LHCN-M2 (cell line): ENCODE results near the gene SLC5A10. TPM values are rescaled to one million over a fixed set of nuclear protein-coding genes. Genes with fewer than 3 reads are reported as not detected.
A peak's percentile ranks its signal among the peaks of the same experiment; 100 is the strongest.
"Not testable (repeated sequence)": the region's sequence is repeated elsewhere in the genome, so short reads cannot be mapped to it uniquely, and the experiment has no call there.

ENCODE experiments used
- DNase-seq: peaks from one replicate; pipeline ENCODE4 v3.0.0-alpha.2; 2012; ENCODE audit warnings: low read depth
- total RNA-seq: library from RNA; depleted of rRNA; stranded (reverse); fragments of >200 nt; gene quantifications from 2 replicates; pipeline ENCODE4 v1.2.3, GENCODE V29; 2014

SLC5A10 gene
- total RNA-seq, 1 experiment from 2014 or later = not detected

DNA sequence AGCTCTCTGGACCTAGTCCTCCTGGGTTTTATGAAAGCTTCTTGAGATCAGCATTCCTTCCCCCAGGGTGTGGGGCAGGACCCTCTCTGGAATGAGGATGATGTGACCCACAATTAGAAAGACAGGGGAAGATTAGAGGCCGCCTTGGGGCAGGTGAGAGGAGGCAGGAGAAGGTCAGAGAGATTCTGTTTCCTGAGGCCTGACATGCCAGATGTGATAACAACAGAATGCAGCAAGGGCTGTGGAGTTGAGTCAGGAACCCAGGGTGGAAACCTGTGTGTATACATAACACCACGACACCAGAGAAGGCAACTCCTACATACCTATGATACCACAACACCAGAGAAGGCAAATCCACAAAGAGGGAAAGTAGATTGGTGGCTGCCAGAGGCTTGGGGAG lies 5.4 kb upstream of the SLC5A10 start:
- DNase-seq = no peak

DNA sequence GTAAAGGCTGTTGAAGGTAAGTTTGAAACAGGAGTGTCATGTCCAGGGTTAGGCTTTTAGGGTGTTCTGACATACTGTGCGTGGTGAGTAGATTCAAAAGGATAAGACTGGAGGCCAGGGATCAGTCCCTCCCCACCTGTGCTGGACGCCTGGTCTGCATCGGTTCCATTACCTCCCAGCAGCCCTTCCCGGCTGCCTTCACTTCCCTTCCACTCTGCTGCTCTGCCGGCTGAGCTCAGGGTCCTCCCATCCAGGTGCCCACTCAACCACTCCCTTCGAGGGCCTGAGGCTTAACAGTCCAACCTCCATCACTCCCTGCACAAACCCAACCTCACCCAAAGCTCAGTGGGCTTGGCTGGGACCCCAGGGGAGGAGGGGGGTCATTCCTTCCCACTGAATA lies 4.1 kb upstream of the SLC5A10 start:
- DNase-seq = no peak

DNA sequence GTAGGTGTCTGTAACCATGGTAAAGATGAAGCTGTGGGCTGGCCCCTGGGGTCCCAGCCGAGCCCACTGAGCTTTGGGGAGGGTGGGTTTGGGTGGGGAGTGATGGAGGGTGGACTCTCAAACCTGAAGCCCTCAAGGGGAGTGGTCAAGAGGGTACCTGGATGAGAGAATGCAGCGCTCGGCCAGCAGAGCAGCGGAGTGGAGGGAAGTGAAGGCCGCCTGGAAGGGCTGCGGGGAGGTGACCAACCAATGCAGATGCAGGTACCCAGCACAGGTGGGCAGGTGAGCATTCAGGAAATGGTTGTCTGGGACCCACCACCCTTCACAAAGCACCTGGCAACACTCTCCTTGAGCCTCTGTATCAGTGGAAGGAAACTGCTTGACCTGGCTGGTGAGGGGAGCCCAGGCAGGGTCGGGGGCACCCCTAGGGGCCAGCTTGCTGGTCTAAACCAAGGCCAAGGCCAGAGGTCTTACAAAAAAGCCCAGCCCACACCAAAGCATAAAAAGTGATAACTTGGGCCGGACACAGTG lies 3.4 kb upstream of the SLC5A10 start:
- no peak for DNase-seq

GRCh38 chr17:18949566-18949965 lies 2.4 kb upstream of the SLC5A10 start:
- DNase-seq = no peak

DNA sequence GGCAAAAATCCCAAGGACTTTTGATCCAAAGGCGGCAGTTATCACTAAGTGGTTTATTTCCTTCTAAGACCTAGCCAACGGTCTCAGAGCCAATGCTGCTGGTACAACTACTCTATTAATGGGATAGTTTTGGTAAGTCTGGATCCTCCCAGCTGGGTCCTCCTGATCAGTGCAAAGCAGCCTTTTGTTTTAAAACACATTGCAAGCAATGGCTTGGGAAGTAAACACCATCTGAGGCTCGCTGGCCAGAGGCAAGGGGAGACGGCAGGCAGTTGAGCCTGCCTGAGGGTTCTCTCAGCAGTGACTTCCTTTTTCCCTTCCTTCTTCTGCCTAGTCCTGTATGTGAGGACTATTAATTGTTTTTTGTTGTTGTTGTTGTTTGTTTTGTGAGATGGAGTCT lies 1.6 kb upstream of the SLC5A10 start:
- no peak for DNase-seq

- no peak for DNase-seq
These were observed 740 bp upstream of the SLC5A10 start for GRCh38 chr17:18950944-18951905.

DNA sequence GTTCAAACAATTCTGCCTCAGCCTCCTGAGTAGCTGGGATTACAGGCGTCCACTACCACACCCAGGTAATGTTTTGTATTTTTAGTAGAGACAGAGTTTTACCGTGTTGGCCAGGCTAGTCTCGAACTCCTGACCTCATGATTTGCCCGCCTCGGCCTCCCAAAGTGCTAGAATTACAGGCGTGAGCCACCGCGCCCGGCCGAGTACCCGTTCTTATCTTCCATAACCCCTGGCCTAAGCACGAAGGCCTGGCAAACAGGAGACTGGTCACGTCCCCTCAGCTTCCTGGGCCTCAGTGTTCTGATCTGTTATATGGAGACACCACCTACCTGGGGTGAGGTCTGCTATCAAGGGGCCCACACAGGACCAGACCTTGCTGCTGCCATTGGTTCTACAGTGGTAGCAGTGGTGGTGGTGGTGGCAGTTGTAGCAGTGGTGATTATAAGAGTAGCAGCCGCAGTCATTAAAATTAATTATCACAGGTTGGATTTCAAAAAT lies 1.3 kb downstream of the SLC5A10 start:
- no peak for DNase-seq

DNA sequence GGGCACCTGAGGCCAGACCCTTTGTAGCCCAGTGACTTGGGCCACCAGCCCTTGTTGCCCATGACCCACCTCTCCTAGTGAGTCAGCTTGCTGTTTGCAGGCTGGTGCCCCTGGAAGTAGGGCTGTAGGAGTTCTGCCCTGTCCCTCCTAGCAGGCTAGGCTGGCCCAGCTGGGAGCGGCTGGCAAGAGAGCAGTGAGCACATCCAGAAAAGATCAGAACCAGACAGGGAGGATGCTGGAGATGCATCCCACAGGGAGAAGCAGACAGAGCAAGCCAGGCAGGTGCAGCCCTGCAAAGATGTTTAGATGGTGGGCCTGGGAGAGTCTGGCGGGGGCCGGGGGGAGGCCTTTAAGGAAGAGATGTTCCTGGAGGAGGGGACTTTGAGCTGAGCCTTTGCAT lies 2.4 kb downstream of the SLC5A10 start:
- DNase-seq = no peak

DNA sequence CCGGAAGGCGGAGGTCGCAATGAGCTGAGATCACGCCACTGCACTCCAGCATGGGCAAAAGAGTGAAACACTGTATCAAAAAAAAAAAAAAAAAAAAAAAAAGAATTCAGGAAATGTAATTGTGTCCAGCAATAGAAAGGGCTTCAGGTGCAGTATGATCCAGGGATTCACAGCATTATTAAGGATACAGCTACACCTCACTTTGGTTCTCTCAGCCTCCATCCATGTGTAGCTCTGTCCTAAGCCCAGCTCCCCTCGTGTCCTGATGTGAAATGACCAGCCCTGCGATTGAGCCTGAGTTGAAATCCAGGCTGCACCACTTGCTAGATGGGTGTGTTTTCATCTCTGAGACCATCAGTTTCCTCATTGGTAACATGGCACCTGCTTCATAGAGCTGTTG lies 3.0 kb downstream of the SLC5A10 start:
- no peak for DNase-seq

DNA sequence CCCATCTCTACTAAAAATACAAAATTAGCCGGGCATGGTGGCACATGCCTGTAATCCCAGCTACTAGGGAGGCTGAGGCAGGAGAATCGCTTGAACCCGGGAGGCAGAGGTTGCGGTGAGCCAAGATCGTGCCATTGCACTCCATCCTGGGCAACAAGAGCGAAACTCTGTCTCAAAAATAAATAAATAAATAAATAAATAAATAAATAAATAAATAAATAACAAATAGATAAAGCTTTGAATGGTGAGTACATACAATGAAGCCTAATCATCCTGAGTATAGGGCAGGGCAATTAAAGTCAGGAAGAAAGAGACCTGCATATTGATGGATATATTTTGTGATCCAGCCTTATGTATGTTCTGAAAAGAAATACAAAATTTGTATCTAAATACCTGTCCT lies 4.1 kb downstream of the SLC5A10 start:
- not testable (repeated sequence) for DNase-seq

GRCh38 chr17:18956581-18956980 lies 4.6 kb downstream of the SLC5A10 start:
- no peak for DNase-seq

DNA sequence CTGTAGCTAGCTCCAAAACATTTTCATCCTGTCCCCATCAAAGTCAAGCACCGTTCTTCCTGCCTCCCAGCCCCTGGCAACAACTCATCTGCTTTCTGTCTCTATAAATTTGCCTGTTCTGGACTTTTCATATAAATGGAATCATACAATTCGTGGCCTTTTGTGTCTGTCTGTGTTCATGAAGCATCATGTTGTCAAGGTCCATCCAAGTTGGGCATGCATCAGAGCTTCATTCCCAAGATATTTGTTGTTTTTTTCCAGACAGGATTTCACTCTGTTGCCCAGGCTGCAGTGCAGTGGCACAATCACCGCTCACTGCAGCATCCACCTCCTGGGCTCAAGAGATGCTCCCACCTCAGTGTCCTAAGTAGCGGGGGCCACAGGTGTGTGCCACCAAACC lies 5.9 kb downstream of the SLC5A10 start:
- no peak for DNase-seq

GRCh38 chr17:18958611-18959010 lies 6.6 kb downstream of the SLC5A10 start:
- no peak for DNase-seq

- no peak for DNase-seq
These were observed 7.3 kb downstream of the SLC5A10 start for GRCh38 chr17:18959071-18959844.

DNA sequence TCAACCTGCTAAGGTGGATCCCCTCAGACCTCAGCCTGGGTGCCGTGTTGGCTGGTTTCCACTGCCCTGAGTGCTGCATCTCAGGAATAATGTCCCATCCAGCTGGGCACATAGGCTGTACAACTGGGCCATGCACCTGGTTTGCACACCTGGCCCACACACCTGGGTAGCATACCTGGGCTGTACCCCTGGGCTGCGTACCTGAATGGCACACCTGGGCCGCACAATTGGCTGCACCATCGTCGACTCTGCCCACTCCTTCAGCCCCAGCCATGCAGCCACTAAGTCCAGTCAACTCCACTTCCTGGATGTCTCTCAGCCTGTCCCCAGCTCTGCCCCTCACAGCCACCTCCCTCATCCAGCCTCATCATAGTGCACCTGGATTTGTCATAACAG lies 7.9 kb downstream of the SLC5A10 start:
- no peak for DNase-seq

GRCh38 chr17:18960241-18960665 lies 8.3 kb downstream of the SLC5A10 start:
- DNase-seq = no peak

DNA sequence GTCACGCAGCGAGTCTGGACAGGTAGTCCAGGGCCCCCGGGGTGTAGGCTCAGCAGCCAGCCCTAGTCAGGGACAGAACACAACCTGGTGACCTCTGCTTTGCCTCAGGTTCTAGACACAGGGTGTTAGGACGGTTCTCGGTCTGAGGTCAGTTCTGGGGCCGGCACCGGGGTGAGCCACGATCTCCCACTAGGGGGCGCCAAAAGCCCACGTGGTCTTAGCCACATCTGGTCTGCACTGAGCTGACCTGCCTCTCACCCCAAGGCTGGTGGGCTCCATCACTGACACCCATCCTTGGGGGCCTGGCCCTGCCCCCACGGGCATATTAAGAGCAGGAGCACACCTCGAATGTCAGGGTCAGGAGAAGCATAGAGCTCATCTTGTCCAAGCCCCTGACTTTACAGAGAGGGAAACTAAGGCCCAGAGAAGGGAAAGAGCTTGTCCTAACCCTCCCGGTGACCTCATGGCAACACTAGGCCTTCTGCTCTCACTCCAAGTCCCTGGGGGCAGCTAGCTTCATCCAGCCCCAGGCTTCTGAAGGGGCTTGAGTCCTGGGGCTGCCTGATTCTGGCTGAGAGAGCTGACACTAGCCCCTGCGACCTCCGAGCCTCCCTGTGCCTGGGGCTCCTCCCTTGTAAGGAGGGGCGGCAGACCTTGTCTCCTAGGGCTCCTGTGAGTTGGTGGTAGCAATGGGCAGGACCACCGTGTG lies 9.0 kb downstream of the SLC5A10 start:
- peak; percentile 51 for DNase-seq

- no peak for DNase-seq
These were observed 9.9 kb downstream of the SLC5A10 start for GRCh38 chr17:18961634-18962493.

DNA sequence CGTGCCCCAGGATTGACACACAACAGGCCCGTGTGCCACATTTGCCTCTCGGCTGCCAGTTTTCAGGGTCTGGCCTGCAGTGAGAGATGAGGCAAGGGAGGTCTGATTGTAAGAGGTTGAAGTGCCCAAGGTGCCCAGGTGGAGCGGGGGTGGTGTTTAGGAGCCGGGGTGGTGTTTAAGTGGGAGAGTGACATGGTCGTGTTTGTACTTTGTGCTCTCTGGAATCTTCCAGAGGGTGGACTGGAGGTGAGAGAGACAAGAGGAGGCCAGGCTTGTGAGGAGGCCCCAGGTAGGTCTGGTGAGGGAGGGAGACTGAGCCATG lies 10.5 kb downstream of the SLC5A10 start:
- DNase-seq = no peak

DNA sequence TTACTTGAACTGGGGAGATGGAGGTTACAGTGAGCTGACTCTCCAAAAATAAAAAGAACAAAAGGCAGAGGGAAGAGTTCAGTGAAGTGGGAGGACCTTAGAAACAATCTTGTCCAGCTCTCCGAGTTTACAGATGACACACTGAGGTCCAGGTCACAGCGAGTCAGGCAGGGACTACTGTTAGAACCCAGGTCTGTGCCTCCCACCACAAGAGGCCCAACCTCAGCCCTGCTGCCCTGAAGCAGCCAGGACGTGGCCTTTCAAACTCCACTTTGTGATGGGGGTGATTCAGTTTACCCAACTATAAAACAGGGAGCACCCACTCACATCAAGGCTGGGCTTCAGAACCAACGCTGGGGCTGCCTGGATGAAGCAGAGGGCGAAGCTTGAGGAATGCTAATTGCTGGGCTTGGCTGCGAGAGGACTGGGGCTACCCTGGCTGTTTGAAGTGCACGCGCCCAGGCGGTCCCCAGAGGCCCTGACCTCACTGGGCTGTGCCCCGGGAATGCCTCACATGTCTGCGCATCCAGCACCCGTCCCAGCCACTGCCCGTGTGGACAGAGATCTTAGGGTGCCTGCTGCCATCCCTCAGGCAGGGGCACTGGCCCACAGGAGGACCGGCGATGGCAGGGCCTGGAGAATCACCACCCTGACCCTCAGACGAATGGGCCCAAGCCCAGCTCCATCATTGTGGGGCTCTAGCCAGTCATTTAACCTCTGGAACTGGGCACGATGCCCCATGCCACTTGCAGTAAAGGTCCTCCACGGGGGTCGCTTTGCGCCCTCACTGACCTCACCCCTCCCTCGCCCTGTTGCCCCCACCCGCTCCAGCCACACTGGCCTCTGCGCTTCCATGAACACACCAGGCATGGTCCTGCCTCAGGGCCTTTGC lies 11.4 kb downstream of the SLC5A10 start:
- peak; percentile 37 for DNase-seq
